A549 (cell line): ENCODE measurements around the gene HINT2. TPM values are rescaled to one million over a fixed set of nuclear protein-coding genes. Genes with fewer than 3 reads are reported as not detected.

ENCODE experiments used
- ATAC-seq, 2 experiments: fragments of 200-7000 bp in 1 of 2; fragments of >200 bp in 1 of 2; cut with Nextera tagmentation in 1 of 2; cut with Tn5 transposase in 1 of 2; 3 replicates each; pipeline versions ENCODE4 v1.8.0 to v1.9.1; 2018 to 2020; ENCODE audit warnings: mild to moderate bottlenecking in 1 of 2, moderate library complexity in 1 of 2
- CTCF ChIA-PET: fragments of 300-600 bp; sonication (Branson Sonifier 250); formaldehyde crosslinking; extraction: SDS; loops from one replicate; lab custom pipeline; 2021; ENCODE audit warnings: antibody characterized with exemption, inconsistent platforms; lab: Yijun Ruan, JAX
- POLR2A ChIA-PET: fragments of 350-600 bp; formaldehyde crosslinking; extraction: SDS; loops from one replicate; lab custom pipeline; 2021; ENCODE audit warnings: antibody characterized with exemption, inconsistent platforms; lab: Yijun Ruan, JAX
- DNase-seq, 2 experiments: peaks; one replicate each; pipeline versions ENCODE4 v3.0.0 to v3.0.0-alpha.2; 2011 to 2016; ENCODE audit warnings: low read depth in 1 of 2, low spot score in 1 of 2
- FAIRE-seq: peaks from 2 replicates; lab custom pipeline; 2011; peaks lifted over from hg19 to GRCh38; lab: Jason Lieb, UNC
- H3K27ac ChIP-seq, 2 experiments: fragments of >200 bp; sonication (Bioruptor Twin); formaldehyde crosslinking; 3 replicates each; pipeline ENCODE4 v1.5.1; 2016 to 2017
- H3K4me1 ChIP-seq: fragments of >200 bp; sonication (Bioruptor Twin); formaldehyde crosslinking; 3 replicates; pipeline ENCODE4 v1.6.1; 2016
- H3K4me2 ChIP-seq: fragments of >200 bp; sonication (Bioruptor Twin); formaldehyde crosslinking; 3 replicates; pipeline ENCODE4 v1.6.1; 2016
- H3K4me3 ChIP-seq: fragments of >200 bp; sonication (Bioruptor Twin); formaldehyde crosslinking; 3 replicates; pipeline ENCODE4 v1.5.1; 2016
- H3K9me3 ChIP-seq: fragments of >200 bp; sonication (Bioruptor Twin); formaldehyde crosslinking; 3 replicates; pipeline ENCODE4 v1.6.1; 2016
- CBX2 ChIP-seq: fragments of 200-600 bp; sonication (generic); IDR thresholded peaks from 2 replicates; pipeline ENCODE4 v1.6.1; 2016; ENCODE audit warnings: low read depth, mild to moderate bottlenecking, borderline replicate concordance
- CBX8 ChIP-seq: fragments of 200-600 bp; sonication (generic); IDR thresholded peaks from 2 replicates; pipeline ENCODE4 v1.6.1; 2016
- CEBPB ChIP-seq, 2 experiments: fragments of >200 bp in 1 of 2; sonication (Bioruptor Twin) in 1 of 2; formaldehyde crosslinking in 1 of 2; IDR thresholded peaks; 2 replicates each; pipeline ENCODE4 v1.6.1; 2012 to 2016
- CHD2 ChIP-seq: fragments of 150-350 bp; IDR thresholded peaks from 2 replicates; pipeline ENCODE4 v1.6.1; 2014; ENCODE audit warnings: low read length; ENCODE audit not compliant: partially characterized antibody
- CTCF ChIP-seq: fragments of >200 bp; sonication (Bioruptor Twin); formaldehyde crosslinking; IDR thresholded peaks from 3 replicates; pipeline ENCODE4 v1.5.1; 2016
- E2F6 ChIP-seq: IDR thresholded peaks from 2 replicates; pipeline ENCODE4 v1.6.1; 2012; ENCODE audit warnings: low read depth, borderline replicate concordance
- EHF ChIP-seq: fragments of 250-450 bp; sonication (Bioruptor Pico); IDR thresholded peaks from 2 replicates; pipeline ENCODE4 v1.5.0; 2020; ENCODE audit warnings: mild to moderate bottlenecking
- ELK1 ChIP-seq: fragments of 150-350 bp; IDR thresholded peaks from 2 replicates; pipeline ENCODE4 v1.6.1; 2014; ENCODE audit warnings: low read depth, mild to moderate bottlenecking, low read length
- ESRRA ChIP-seq: fragments of 150-350 bp; IDR thresholded peaks from 2 replicates; pipeline ENCODE4 v1.6.1; 2014; ENCODE audit warnings: mild to moderate bottlenecking, low read length, borderline replicate concordance
- FOSB ChIP-seq: fragments of 250-450 bp; sonication (Bioruptor Pico); IDR thresholded peaks from 2 replicates; pipeline ENCODE4 v1.5.0; 2020; ENCODE audit warnings: mild to moderate bottlenecking, moderate library complexity
- FOSL2 ChIP-seq, 2 experiments: fragments of 450-650 bp in 1 of 2; fragments of >200 bp in 1 of 2; sonication (Bioruptor Twin) in 1 of 2; formaldehyde crosslinking; IDR thresholded peaks; 2 replicates each; pipeline versions ENCODE4 v1.5.0 to v1.6.1; 2016 to 2020; ENCODE audit warnings: mild to moderate bottlenecking in 1 of 2, moderate library complexity in 1 of 2
- GATA3 ChIP-seq: IDR thresholded peaks from 2 replicates; pipeline ENCODE4 v1.6.1; 2012; ENCODE audit warnings: borderline replicate concordance
- HES2 ChIP-seq: fragments of >200 bp; sonication (Bioruptor Twin); formaldehyde crosslinking; IDR thresholded peaks from 2 replicates; pipeline ENCODE4 v1.6.1; 2016
- HOXA7 ChIP-seq: fragments of 250-450 bp; sonication (Bioruptor Pico); IDR thresholded peaks from 2 replicates; pipeline ENCODE4 v1.5.0; 2020; ENCODE audit warnings: mild to moderate bottlenecking, moderate library complexity
- HOXB13 ChIP-seq: fragments of 250-450 bp; sonication (Bioruptor Pico); IDR thresholded peaks from 2 replicates; pipeline ENCODE4 v1.5.0; 2020; ENCODE audit warnings: low read depth, mild to moderate bottlenecking, moderate library complexity
- JUNB ChIP-seq: fragments of >200 bp; sonication (Bioruptor Twin); formaldehyde crosslinking; IDR thresholded peaks from 2 replicates; pipeline ENCODE4 v1.6.1; 2016
- NFE2L2 ChIP-seq: fragments of 150-350 bp; conservative IDR thresholded peaks from 2 replicates; pipeline ENCODE4 v1.6.1; 2014; ENCODE audit warnings: low read length
- NPAS2 ChIP-seq: fragments of 250-450 bp; sonication (Bioruptor Pico); IDR thresholded peaks from 2 replicates; pipeline ENCODE4 v1.8.0; 2022; ENCODE audit warnings: mild to moderate bottlenecking, moderate library complexity, borderline replicate concordance
- POLR2A ChIP-seq: IDR thresholded peaks from 2 replicates; pipeline ENCODE4 v1.6.1; 2012; ENCODE audit warnings: mild to moderate bottlenecking, low read length
- RAD21 ChIP-seq, 2 experiments: fragments of >200 bp in 1 of 2; sonication (Bioruptor Twin) in 1 of 2; formaldehyde crosslinking in 1 of 2; IDR thresholded peaks in 1 of 2; conservative IDR thresholded peaks in 1 of 2; 2 replicates in 1 of 2; 3 replicates in 1 of 2; pipeline ENCODE4 v1.6.1; 2012 to 2018; ENCODE audit warnings: inconsistent platforms in 1 of 2
- RFX5 ChIP-seq: fragments of 450-650 bp; IDR thresholded peaks from 2 replicates; pipeline ENCODE4 v1.7.1; 2014; ENCODE audit warnings: antibody characterized with exemption, mild to moderate bottlenecking, moderate library complexity
- SREBF2 ChIP-seq: fragments of 450-650 bp; IDR thresholded peaks from 2 replicates; pipeline ENCODE4 v1.6.1; 2014; ENCODE audit warnings: mild to moderate bottlenecking, moderate library complexity
- TP53 ChIP-seq: fragments of 250-450 bp; sonication (Bioruptor Pico); IDR thresholded peaks from 2 replicates; pipeline ENCODE4 v1.5.0; 2021; ENCODE audit warnings: mild to moderate bottlenecking, moderate library complexity
- USF2 ChIP-seq: fragments of 450-650 bp; IDR thresholded peaks from 2 replicates; pipeline ENCODE4 v1.6.1; 2014; ENCODE audit warnings: antibody characterized with exemption
- ZSCAN20 ChIP-seq: fragments of 250-450 bp; sonication (Bioruptor Pico); IDR thresholded peaks from 2 replicates; pipeline ENCODE4 v1.8.0; 2022; ENCODE audit warnings: mild to moderate bottlenecking, moderate library complexity
- WGBS: methylation state at CpG from one replicate; pipeline ENCODE4 v1.1.6; 2017; ENCODE audit errors: missing lambda C conversion rate; 5-methylcytosine and 5-hydroxymethylcytosine counted together
- polyA plus RNA-seq, 4 experiments: library from polyadenylated mRNA; depleted of rRNA in 3 of 4; stranded (reverse); fragments of >200 nt; fragmentation: RNase III in 1 of 4; extraction: RNeasy Plus Mini Kit Qiagen cat#74134 plus additional on column Dnase treatment in 1 of 4; gene quantifications; 2 replicates in 3 of 4; 3 replicates in 1 of 4; pipeline ENCODE4 v1.2.3, GENCODE V29; 2011 to 2017

Gene HINT2
- polyA plus RNA-seq, 2 of the 4 experiments (the other 2 are of a cell fraction) = 46.9 to 69.2 TPM

GRCh38 chr9:35774907-35775635 lies 39.8 kb downstream of the HINT2 start:
- Histone ChIP-seq H3K27ac (no peak overlapping the region), H3K4me2 (no peak overlapping the region), H3K4me3 (no peak overlapping the region), H3K9me3 (no peaks in the 10 kb centered on the region), H3K4me1 (peaks cover 23% of the 10 kb centered on the region)
- TF ChIP-seq CHD2 (no peak), HOXB13 (CRISPR knock-in tag) (no peak), CTCF (no peak), ESRRA (no peak), GATA3 (no peak), TP53 (CRISPR knock-in tag) (no peak), FOSL2 (IDR thresholded peaks at IDR 0.05) (no peak), FOSL2 (CRISPR knock-in tag; IDR thresholded peaks at IDR 0.05) (no peak), HOXA7 (CRISPR knock-in tag) (no peak), ELK1 (no peak), POLR2A (no peak), NPAS2 (no peak), CBX8 (no peak)
- ATAC-seq (no peak; a peak in 1 of 6 replicates), DNase-seq (no peak), FAIRE-seq (no peak)
- ChIA-PET POLR2A (interaction anchor here (0.7 kb wide), 1 partner anchor 18 kb away, joined by 3 read pairs; no protein-coding TSS in a partner anchor), CTCF (interaction anchor here (0.6 to 13.6 kb wide), 6 partner anchors 11 to 358 kb away, joined by 3 to 122 read pairs (median 3); no protein-coding TSS in a partner anchor)
- WGBS = 88% methylated on average over 7 of the region's 7 CpGs

- 22% methylated on average over 3 of the region's 3 CpGs for WGBS
- Histone ChIP-seq H3K4me3 (no peak overlapping the region), H3K4me2 (peak overlapping the region; percentile 61), H3K4me1 (peaks cover 23% of the 10 kb centered on the region), H3K9me3 (no peaks in the 10 kb centered on the region)
- CTCF ChIA-PET = interaction anchor here (1.1 to 13.6 kb wide), 3 partner anchors 9 to 17 kb away, joined by 4 to 122 read pairs (median 16); no protein-coding TSS in a partner anchor
- DNase-seq = peak in 1 of 2 experiments; percentile 14
- no peak for FAIRE-seq
- POLR2A ChIA-PET = interaction anchor here (0.9 kb wide), 1 partner anchor 15 kb away, joined by 4 read pairs; no protein-coding TSS in a partner anchor
- TF ChIP-seq CHD2 (no peak), CEBPB (IDR thresholded peaks at IDR 0.05) (peak; percentile 56 to 61; a peak in 3 of 4 replicates), TP53 (CRISPR knock-in tag) (no peak)
- TF ChIP-seq, all 56 proteins: peak for 1
- H3K27ac ChIP-seq = no peak overlapping the region
- peak in 1 of 2 experiments; percentile 26; a peak in 1 of 6 replicates for ATAC-seq
Measured at GRCh38 chr9:35771943-35772342, 42.9 kb downstream of the HINT2 start.

GRCh38 chr9:35771534-35771933 lies 43.3 kb downstream of the HINT2 start:
- Histone ChIP-seq H3K4me1 (peaks cover 23% of the 10 kb centered on the region), H3K4me3 (no peak overlapping the region), H3K27ac (no peak overlapping the region), H3K4me2 (peak overlapping the region; percentile 61), H3K9me3 (no peaks in the 10 kb centered on the region)
- ATAC-seq (peak in 1 of 2 experiments; percentile 39; a peak in 1 of 6 replicates), DNase-seq (peak in 1 of 2 experiments; percentile 14), FAIRE-seq (no peak)
- TF ChIP-seq FOSL2 (IDR thresholded peaks at IDR 0.05) (no peak), FOSL2 (CRISPR knock-in tag; IDR thresholded peaks at IDR 0.05) (no peak), CBX2 (no peak), NFE2L2 (no peak), SREBF2 (no peak), EHF (CRISPR knock-in tag) (no peak), HES2 (no peak), ZSCAN20 (no peak), RAD21 (conservative IDR thresholded peaks at IDR 0.05 in 1 of 2, IDR thresholded peaks at IDR 0.05 in 1 of 2) (no peak), E2F6 (no peak), FOSB (CRISPR knock-in tag) (no peak), RFX5 (no peak), CHD2 (no peak), JUNB (no peak), USF2 (no peak)
- CTCF ChIA-PET = interaction anchor here (1.1 to 13.6 kb wide), 6 partner anchors 9 to 111 kb away, joined by 4 to 122 read pairs (median 6); partner anchors contain the start of gene SPAG8
- 31% methylated on average over 1 of the region's 1 CpG for WGBS
- POLR2A ChIA-PET = interaction anchor here (0.9 kb wide), 1 partner anchor 15 kb away, joined by 4 read pairs; no protein-coding TSS in a partner anchor
